SU-DHL-6 (cell line): ENCODE results near the gene CHRM3.

ENCODE experiments used
- H2AFZ ChIP-seq: fragments of 200-600 bp; sonication (generic); 2 replicates; pipeline ENCODE4 v1.6.1; 2014; ENCODE audit warnings: low read depth, mild to moderate bottlenecking, moderate library complexity, mixed read lengths, antibody characterized with exemption, low read length; ENCODE audit not compliant: severe bottlenecking
- H3F3A ChIP-seq: fragments of 200-600 bp; shearing (Covaris generic); 2 replicates; pipeline ENCODE4 v1.6.0; 2016; ENCODE audit warnings: antibody characterized with exemption, mild to moderate bottlenecking; ENCODE audit not compliant: insufficient read depth
- H3K27ac ChIP-seq: fragments of 200-600 bp; sonication (generic); 2 replicates; pipeline ENCODE4 v1.5.1; 2016; ENCODE audit warnings: low read depth, mild to moderate bottlenecking, low read length, moderate library complexity, mixed read lengths
- H3K27me3 ChIP-seq: fragments of 200-600 bp; sonication (generic), shearing (Covaris generic); 2 replicates; pipeline ENCODE4 v1.6.0; 2014; ENCODE audit warnings: mild to moderate bottlenecking, low read length
- H3K36me3 ChIP-seq: fragments of 200-600 bp; sonication (generic); 2 replicates; pipeline ENCODE4 v1.6.1; 2014; ENCODE audit warnings: mild to moderate bottlenecking, low read length, mixed read lengths
- H3K4me2 ChIP-seq: fragments of 300-600, 200-600 bp; shearing (Covaris generic), sonication (generic); 2 replicates; pipeline ENCODE4 v1.6.0; 2014; ENCODE audit warnings: low read length, low read depth, mild to moderate bottlenecking; ENCODE audit not compliant: poor library complexity, severe bottlenecking
- H3K4me3 ChIP-seq: fragments of 200-600 bp; sonication (generic); 2 replicates; pipeline ENCODE4 v1.5.1; 2014; ENCODE audit warnings: antibody characterized with exemption, low read length, mild to moderate bottlenecking, mixed read lengths; ENCODE audit not compliant: insufficient read depth, poor library complexity, severe bottlenecking
- H3K79me2 ChIP-seq: fragments of 200-600 bp; sonication (generic); 2 replicates; pipeline ENCODE4 v1.6.1; 2014; ENCODE audit warnings: mild to moderate bottlenecking, low read length, moderate library complexity; ENCODE audit not compliant: insufficient read depth
- H3K9ac ChIP-seq: fragments of 200-600 bp; sonication (generic); 2 replicates; pipeline ENCODE4 v1.7.0; 2014; ENCODE audit warnings: mild to moderate bottlenecking, low read length
- H3K9me2 ChIP-seq: fragments of 200-600 bp; sonication (generic); replicated peaks from 2 replicates; pipeline ENCODE4 v1.6.1; 2014; ENCODE audit warnings: low read length; ENCODE audit not compliant: insufficient read depth
- H3K9me3 ChIP-seq: fragments of 200-600 bp; sonication (generic); 2 replicates; pipeline ENCODE4 v1.6.1; 2014; ENCODE audit warnings: low read length, mixed read lengths; ENCODE audit not compliant: insufficient read depth
- H4K20me1 ChIP-seq: fragments of 200-600 bp; sonication (generic); 2 replicates; pipeline ENCODE4 v1.6.1; 2014; ENCODE audit warnings: low read depth, mild to moderate bottlenecking, antibody characterized with exemption, low read length, moderate library complexity, mixed read lengths
- CTCF ChIP-seq: fragments of 200-600 bp; sonication (generic); IDR thresholded peaks from one replicate; pipeline ENCODE4 v1.5.1; 2017; ENCODE audit warnings: antibody characterized with exemption, mild to moderate bottlenecking, low read length, moderate library complexity; ENCODE audit not compliant: insufficient read depth, poor library complexity, severe bottlenecking
- EZH2phosphoT487 ChIP-seq: fragments of 200-600 bp; sonication (generic), shearing (Covaris generic); conservative IDR thresholded peaks from 2 replicates; pipeline ENCODE4 v1.6.1; 2018; ENCODE audit warnings: mild to moderate bottlenecking, antibody characterized with exemption, low read length, moderate library complexity, mixed read lengths

The CHRM3 gene

DNA sequence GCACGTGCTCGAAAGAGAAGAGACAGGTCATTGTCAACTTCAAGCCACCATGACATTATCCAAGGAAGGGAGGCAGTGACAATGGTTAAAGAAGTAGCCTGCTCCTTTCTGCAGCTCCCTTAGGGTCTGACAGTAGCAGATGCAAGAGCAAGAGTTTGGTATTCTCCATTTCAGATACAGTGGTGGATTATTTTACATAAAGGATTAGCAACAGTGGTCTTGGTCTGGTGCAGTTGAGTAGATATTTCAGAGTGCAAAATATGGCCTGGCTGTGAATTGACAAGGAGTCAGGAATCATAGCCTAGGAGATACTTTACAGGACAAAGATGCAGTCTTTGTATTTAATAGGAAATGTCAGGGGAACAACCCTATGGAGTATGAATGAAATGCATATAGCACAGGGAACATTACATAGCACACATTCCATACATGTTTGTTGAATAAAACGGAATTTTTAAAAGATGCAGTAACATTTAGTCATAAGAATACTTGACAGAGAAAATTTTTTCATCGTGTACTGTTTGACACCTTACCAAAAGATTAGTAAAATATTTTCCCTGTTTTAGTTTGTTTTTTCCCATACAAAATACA, 41.8 kb downstream of the CHRM3 start:
- Histone ChIP-seq H3K79me2 (no peaks in the 10 kb centered on the region), H2AFZ (no peak overlapping the region), H3K4me2 (no peak overlapping the region), H3K4me3 (no peak overlapping the region), H3K9me3 (no peaks in the 10 kb centered on the region), H3F3A (no peaks in the 10 kb centered on the region), H3K9ac (no peak overlapping the region), H3K9me2 (no peaks in the 10 kb centered on the region), H3K27me3 (no peaks in the 10 kb centered on the region), H3K36me3 (no peaks in the 10 kb centered on the region), H3K27ac (no peak overlapping the region), H4K20me1 (no peaks in the 10 kb centered on the region)
- TF ChIP-seq CTCF (no peak), EZH2phosphoT487 (no peak)

DNA sequence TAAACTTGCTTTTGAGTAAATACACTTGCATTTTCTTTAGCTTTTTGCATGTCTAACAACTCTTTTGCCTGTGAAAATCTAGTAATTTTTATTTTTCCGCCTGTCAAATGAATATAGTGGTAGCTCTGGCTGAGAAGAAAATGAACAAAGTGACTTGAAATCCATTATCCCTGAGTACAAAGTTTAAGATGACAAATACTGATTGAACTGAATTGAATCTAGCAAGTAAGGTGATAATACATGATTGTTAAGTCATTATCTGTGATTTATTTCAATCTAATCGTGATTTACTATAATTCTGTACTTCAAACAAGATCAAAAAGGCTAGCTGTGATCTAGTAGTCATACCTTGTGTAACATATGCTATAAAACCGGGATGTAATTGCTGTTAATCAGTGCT, 42.8 kb downstream of the CHRM3 start:
- H3K9me3 ChIP-seq, result no peaks in the 10 kb centered on the region
- no peak overlapping the region for H2AFZ ChIP-seq
- H4K20me1 ChIP-seq, result no peaks in the 10 kb centered on the region
- H3K36me3 ChIP-seq, result no peaks in the 10 kb centered on the region
- no peak for TF ChIP-seq CTCF
- TF ChIP-seq EZH2phosphoT487, result no peak
- no peaks in the 10 kb centered on the region; the same call in 1 of the 2 replicates for H3K9me2 ChIP-seq
- no peak overlapping the region for H3K9ac ChIP-seq
- no peaks in the 10 kb centered on the region for H3F3A ChIP-seq
- H3K4me3 ChIP-seq, result no peak overlapping the region
- H3K27me3 ChIP-seq, result no peaks in the 10 kb centered on the region
- H3K27ac ChIP-seq, result no peak overlapping the region
- no peaks in the 10 kb centered on the region for H3K79me2 ChIP-seq
- no peak overlapping the region for H3K4me2 ChIP-seq

DNA sequence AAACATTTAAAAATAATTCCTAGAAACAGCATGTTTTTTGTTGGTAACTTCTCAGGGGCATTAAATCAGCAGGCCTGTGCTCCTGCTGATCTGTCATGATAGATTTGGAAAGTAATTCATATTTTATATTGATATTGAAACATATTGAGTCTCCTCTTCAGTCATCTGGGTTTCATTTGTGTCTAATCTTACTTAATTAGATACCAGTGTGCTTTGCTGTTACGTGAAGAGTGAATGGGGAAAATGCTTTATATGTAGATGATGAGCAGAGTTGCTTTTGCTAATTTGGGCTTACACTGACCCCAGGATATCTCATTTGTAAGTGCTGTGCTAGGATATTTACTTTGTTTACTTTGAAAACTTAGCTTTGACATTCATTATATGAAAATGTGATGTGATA, 45.9 kb downstream of the CHRM3 start:
- Histone ChIP-seq H3K79me2 (no peaks in the 10 kb centered on the region), H4K20me1 (no peaks in the 10 kb centered on the region), H3K4me2 (no peak overlapping the region), H2AFZ (no peak overlapping the region), H3F3A (no peaks in the 10 kb centered on the region), H3K27ac (no peak overlapping the region), H3K27me3 (no peaks in the 10 kb centered on the region), H3K9ac (no peak overlapping the region), H3K36me3 (no peaks in the 10 kb centered on the region), H3K9me2 (no peaks in the 10 kb centered on the region; the same call in 1 of the 2 replicates), H3K4me3 (no peak overlapping the region), H3K9me3 (no peaks in the 10 kb centered on the region)
- TF ChIP-seq CTCF (no peak), EZH2phosphoT487 (no peak)

GRCh38 chr1:239434181-239434580, 47.8 kb downstream of the CHRM3 start:
- no peaks in the 10 kb centered on the region for H3F3A ChIP-seq
- no peaks in the 10 kb centered on the region; the same call in 1 of the 2 replicates for H3K9me2 ChIP-seq

More at GRCh38 chr1:239434181-239434580, 47.8 kb downstream of the CHRM3 start:
- no peaks in the 10 kb centered on the region for H3K27me3 ChIP-seq
- H3K79me2 ChIP-seq, result no peaks in the 10 kb centered on the region
- H3K9me3 ChIP-seq, result no peaks in the 10 kb centered on the region
- H3K4me3 ChIP-seq, result no peak overlapping the region
- H3K4me2 ChIP-seq, result no peak overlapping the region
- no peaks in the 10 kb centered on the region for H3K36me3 ChIP-seq
- no peaks in the 10 kb centered on the region for H4K20me1 ChIP-seq
- TF ChIP-seq EZH2phosphoT487 (no peak), CTCF (no peak)
- no peak overlapping the region for H2AFZ ChIP-seq
- H3K27ac ChIP-seq, result no peak overlapping the region
- H3K9ac ChIP-seq, result no peak overlapping the region
